ENCODE measurements around the gene NCR2.

NCR2 gene

DNA sequence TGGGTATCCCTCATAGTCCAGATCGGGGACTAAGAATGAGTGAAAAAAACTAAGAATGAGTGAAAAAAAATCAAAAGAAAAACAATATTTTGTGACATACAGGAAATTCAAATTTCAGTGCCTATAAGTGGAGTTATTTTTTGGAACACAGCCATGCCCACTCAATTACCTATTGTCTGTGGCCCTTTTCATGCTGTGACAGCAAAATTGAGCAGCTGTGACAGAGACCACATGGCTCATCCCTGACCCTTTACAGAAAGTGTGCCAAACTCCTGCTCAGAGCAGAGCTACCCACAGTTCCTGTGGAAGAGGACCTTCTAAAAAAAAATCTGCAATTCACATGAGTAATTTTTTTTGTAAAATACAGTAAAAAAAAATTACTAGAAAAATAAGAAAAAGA lies 1.4 kb downstream of the NCR2 start:
- H3K36me3 ChIP-seq (ENCODE audit: insufficient read depth, low read length): no peaks in the 10 kb centered on the region
- H3K4me1 ChIP-seq (ENCODE audit: insufficient read depth, low read length): no peaks in the 10 kb centered on the region
- H3K9me3 ChIP-seq (ENCODE audit: low read length): no peaks in the 10 kb centered on the region
- H3K4me3 ChIP-seq (ENCODE audit: low read length): no peak overlapping the region
- H2AFZ ChIP-seq (ENCODE audit: low read depth, low read length): no peak overlapping the region
- peaks cover 15% of the 10 kb centered on the region for H3K27me3 ChIP-seq (ENCODE audit: insufficient read depth, low read length)

DNA sequence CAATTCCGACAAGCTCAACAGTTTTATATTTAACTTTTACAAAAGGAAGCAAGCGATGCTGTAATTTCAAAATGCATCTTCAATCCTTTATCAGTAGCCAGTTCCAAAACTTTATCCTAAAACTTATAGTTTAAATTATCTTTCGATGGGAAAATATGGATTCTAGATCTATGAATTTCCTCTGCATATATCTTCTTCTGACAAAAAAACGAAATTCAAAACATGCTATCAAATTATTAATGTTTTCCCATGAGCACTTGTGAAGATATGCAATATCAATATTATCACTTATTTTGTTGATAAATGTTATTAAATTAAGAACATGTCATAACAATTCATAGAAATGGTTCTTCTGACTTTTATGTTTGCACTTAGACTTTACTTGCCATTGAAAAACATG lies 2.3 kb downstream of the NCR2 start:
- Histone ChIP-seq H3K9me3 (ENCODE audit: low read length) (no peaks in the 10 kb centered on the region), H3K36me3 (ENCODE audit: insufficient read depth, low read length) (no peaks in the 10 kb centered on the region), H3K4me1 (ENCODE audit: insufficient read depth, low read length) (no peaks in the 10 kb centered on the region), H3K27me3 (ENCODE audit: insufficient read depth, low read length) (peaks cover 10% of the 10 kb centered on the region), H3K4me3 (ENCODE audit: low read length) (no peak overlapping the region), H2AFZ (ENCODE audit: low read depth, low read length) (no peak overlapping the region)

DNA sequence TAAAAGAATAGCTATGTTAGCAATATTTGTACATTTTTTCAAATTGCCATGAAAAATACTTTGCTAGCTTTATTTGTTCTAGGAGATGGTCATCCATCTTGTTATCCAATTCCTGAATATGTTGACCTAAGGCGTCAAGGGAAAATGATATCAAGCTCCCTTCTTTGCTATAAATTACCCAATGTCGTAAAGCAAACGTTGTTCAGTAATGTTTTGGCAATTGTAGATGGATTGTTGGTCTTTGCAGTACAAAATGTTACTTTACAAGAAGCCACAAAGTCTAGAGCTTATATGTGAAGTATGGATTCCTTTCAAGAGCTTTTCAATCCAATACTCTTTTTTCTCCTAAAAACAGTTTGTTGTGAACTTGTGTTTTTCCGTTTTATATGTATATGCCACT lies 3.3 kb downstream of the NCR2 start:
- Histone ChIP-seq H3K36me3 (ENCODE audit: insufficient read depth, low read length) (no peaks in the 10 kb centered on the region), H3K27me3 (ENCODE audit: insufficient read depth, low read length) (peaks cover 8% of the 10 kb centered on the region)

DNA sequence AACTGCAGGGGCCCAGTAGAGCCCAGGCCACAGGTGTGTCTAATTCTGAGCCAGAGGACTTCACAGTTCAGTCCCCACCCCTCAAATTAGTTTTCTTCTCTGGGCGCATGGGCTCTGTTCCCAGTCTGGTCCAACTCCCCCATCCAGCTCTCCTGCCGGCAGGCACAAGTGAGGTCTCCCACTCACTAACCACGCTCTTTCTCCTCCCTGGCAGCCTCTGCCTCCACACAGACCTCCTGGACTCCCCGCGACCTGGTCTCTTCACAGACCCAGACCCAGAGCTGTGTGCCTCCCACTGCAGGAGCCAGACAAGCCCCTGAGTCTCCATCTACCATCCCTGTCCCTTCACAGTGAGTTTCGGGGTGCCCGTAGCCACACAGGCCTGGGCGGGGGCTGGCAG lies 6.2 kb downstream of the NCR2 start:
- H3K9me3 ChIP-seq (ENCODE audit: low read length): no peaks in the 10 kb centered on the region
- H3K36me3 ChIP-seq (ENCODE audit: insufficient read depth, low read length): no peaks in the 10 kb centered on the region
- H3K4me3 ChIP-seq (ENCODE audit: low read length): no peak overlapping the region
- H2AFZ ChIP-seq (ENCODE audit: low read depth, low read length): no peak overlapping the region
- H3K27me3 ChIP-seq (ENCODE audit: insufficient read depth, low read length): peaks cover 5% of the 10 kb centered on the region
- peaks cover 2% of the 10 kb centered on the region for H3K4me1 ChIP-seq (ENCODE audit: insufficient read depth, low read length)

More for the DNA sequence above, 3.3 kb downstream of the NCR2 start:
- no peaks in the 10 kb centered on the region for H3K9me3 ChIP-seq (ENCODE audit: low read length)
- no peaks in the 10 kb centered on the region for H3K4me1 ChIP-seq (ENCODE audit: insufficient read depth, low read length)
- H3K4me3 ChIP-seq (ENCODE audit: low read length): no peak overlapping the region
- no peak overlapping the region for H2AFZ ChIP-seq (ENCODE audit: low read depth, low read length)

DNA sequence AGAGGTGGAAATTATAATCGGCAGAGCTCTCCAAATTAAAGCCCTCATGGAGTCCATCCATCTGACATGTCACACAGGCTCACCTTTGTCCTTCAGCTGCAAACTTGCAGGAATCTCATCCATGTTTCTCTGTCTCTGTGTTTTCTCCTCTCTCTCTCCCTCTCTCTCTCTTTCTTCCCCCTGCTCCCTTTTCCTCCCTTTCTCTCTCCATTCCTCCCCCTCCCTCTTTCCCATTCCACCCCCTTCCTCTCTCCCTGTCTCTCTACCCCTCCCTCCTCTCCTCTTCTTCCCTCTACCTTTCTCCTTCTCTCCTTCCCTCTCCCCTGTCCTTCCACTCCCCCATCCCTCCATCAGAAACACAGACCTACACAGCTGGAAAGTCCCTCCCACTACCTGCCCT lies 6.8 kb downstream of the NCR2 start:
- Histone ChIP-seq H2AFZ (ENCODE audit: low read depth, low read length) (no peak overlapping the region), H3K4me3 (ENCODE audit: low read length) (no peak overlapping the region), H3K27me3 (ENCODE audit: insufficient read depth, low read length) (peaks cover 5% of the 10 kb centered on the region), H3K4me1 (ENCODE audit: insufficient read depth, low read length) (peaks cover 2% of the 10 kb centered on the region), H3K36me3 (ENCODE audit: insufficient read depth, low read length) (no peaks in the 10 kb centered on the region), H3K9me3 (ENCODE audit: low read length) (no peaks in the 10 kb centered on the region)

DNA sequence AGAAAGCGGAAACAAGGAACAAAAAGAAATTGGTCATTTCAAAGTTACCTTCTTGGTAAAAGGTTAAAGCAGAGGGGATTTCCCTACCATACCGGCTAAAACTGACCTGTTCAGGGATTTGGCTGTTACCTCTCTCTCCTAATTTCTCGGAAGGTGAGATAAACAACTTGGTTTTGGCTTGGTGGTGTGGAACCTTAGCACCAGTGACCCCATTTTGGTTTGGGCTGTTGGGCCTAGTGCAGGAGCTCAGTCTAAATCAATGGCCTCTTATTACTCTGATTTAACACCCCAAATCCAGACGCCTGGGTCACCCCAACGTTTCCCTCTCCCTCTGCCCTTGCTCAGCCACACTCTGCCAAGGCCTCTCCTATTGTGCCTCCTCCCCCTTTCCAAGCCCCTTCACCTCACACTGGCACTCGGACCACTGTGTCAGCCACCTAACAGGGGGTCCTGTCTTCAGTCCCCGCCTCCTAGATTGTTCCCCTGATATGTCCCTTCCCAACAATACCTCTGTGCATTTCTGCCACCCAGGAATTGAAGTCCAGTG lies 8.3 kb downstream of the NCR2 start:
- H3K9me3 ChIP-seq (ENCODE audit: low read length): no peaks in the 10 kb centered on the region
- no peak overlapping the region for H3K4me3 ChIP-seq (ENCODE audit: low read length)
- no peak overlapping the region for H2AFZ ChIP-seq (ENCODE audit: low read depth, low read length)
- no peaks in the 10 kb centered on the region for H3K36me3 ChIP-seq (ENCODE audit: insufficient read depth, low read length)
- peaks cover 5% of the 10 kb centered on the region for H3K27me3 ChIP-seq (ENCODE audit: insufficient read depth, low read length)
- H3K4me1 ChIP-seq (ENCODE audit: insufficient read depth, low read length): peaks cover 2% of the 10 kb centered on the region

DNA sequence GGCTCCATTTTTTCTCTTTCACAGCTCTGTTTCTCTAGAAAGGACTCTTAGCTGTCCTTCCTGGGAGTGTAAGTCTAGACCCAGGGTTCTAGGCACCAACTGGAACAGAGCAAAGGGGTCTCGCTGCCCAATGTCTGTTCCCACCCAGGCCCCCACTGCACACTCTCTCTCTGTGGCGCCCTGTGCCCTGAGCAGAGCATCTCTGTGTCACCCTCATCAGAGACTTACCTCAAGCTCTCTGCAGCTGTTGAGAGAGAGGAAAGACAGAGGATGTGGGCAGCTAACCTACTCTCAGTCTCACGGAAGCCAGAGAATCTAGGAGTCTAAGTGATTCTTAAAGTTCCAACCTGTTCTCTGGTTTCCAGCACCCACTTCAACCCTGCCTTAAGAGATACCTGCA lies 9.5 kb downstream of the NCR2 start:
- Histone ChIP-seq H3K4me3 (ENCODE audit: low read length) (no peak overlapping the region), H3K4me1 (ENCODE audit: insufficient read depth, low read length) (peaks cover 2% of the 10 kb centered on the region), H2AFZ (ENCODE audit: low read depth, low read length) (no peak overlapping the region), H3K36me3 (ENCODE audit: insufficient read depth, low read length) (no peaks in the 10 kb centered on the region), H3K27me3 (ENCODE audit: insufficient read depth, low read length) (peaks cover 5% of the 10 kb centered on the region), H3K9me3 (ENCODE audit: low read length) (no peaks in the 10 kb centered on the region)

DNA sequence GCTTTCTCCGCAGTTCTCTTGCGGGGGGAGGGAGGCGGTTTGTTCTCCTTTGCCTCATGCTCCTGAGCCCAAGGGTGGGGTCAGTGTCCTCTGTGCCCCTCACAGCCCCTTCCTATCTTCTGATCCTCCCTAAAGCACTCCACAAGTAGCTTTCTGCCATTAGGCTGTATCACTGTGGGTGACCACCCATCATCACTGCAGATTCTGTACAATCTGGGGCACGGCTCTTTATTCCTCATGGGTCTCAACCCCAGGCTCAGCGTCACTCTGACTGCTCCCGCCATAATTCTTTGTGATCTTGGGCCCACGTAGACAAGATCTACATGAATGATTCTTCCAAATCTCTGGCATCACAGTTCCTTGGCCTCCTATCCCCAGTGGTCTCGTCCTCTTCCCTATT lies 10.5 kb downstream of the NCR2 start:
- Histone ChIP-seq H3K4me1 (ENCODE audit: insufficient read depth, low read length) (peaks cover 2% of the 10 kb centered on the region), H3K36me3 (ENCODE audit: insufficient read depth, low read length) (no peaks in the 10 kb centered on the region), H3K4me3 (ENCODE audit: low read length) (no peak overlapping the region), H3K27me3 (ENCODE audit: insufficient read depth, low read length) (peaks cover 3% of the 10 kb centered on the region), H2AFZ (ENCODE audit: low read depth, low read length) (no peak overlapping the region), H3K9me3 (ENCODE audit: low read length) (no peaks in the 10 kb centered on the region)

DNA sequence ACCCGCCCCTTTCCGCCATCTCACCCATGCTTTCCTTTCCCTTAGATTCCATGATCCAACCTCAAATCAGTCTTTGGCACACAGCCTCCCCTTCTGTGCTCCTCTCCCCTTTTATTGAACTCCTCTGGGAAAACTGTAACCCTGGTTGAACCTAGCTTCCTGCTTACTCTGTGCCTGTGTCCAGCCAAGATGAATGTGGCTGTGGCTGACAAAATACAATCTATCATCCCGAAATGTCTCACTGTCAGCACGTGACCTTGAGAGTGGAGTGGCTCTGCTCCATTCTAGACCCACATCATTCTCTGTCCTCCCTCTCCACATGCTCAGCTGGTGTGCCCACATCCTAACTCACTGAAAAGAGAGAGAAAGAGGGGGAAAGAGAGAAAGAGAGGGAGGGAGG lies 11.0 kb downstream of the NCR2 start:
- peaks cover 2% of the 10 kb centered on the region for H3K4me1 ChIP-seq (ENCODE audit: insufficient read depth, low read length)
- H3K27me3 ChIP-seq (ENCODE audit: insufficient read depth, low read length): no peaks in the 10 kb centered on the region
- H3K4me3 ChIP-seq (ENCODE audit: low read length): no peak overlapping the region
- no peaks in the 10 kb centered on the region for H3K36me3 ChIP-seq (ENCODE audit: insufficient read depth, low read length)
- H2AFZ ChIP-seq (ENCODE audit: low read depth, low read length): no peak overlapping the region
- no peaks in the 10 kb centered on the region for H3K9me3 ChIP-seq (ENCODE audit: low read length)

DNA sequence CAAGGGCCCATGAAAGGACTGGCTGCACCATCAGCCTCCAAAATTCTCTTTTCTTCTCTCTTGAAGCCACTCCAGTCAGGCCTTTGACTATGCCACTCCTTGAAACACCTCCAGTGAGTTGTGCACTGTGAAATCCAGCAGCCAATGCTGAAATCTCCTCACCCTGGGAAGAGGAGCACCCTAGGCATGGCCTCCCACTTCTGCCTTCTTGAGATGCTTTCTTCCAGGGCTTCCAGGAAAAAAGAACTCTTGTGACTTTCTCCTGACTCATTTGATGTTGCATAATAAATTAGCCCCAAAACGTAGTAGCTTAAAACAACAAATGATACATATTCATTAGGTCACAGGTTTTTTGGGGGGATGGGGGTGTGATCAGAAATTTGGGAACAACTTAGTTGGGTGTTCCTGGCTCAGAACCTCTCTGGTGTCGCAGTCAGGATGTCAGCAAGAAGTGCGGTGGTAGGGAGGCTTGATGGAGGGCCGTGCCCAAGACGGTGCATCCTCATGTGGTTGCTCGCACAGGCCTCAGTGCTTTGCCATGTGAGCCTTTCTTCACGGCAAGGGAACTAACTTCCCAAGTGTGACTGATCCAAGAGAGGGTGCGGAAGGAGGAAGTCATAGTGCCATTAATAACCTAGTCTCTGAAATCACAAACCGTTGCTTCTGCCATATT lies 12.1 kb downstream of the NCR2 start:
- Histone ChIP-seq H2AFZ (ENCODE audit: low read depth, low read length) (no peak overlapping the region), H3K4me1 (ENCODE audit: insufficient read depth, low read length) (peaks cover 2% of the 10 kb centered on the region), H3K36me3 (ENCODE audit: insufficient read depth, low read length) (no peaks in the 10 kb centered on the region), H3K4me3 (ENCODE audit: low read length) (no peak overlapping the region), H3K27me3 (ENCODE audit: insufficient read depth, low read length) (no peaks in the 10 kb centered on the region), H3K9me3 (ENCODE audit: low read length) (no peaks in the 10 kb centered on the region)

DNA sequence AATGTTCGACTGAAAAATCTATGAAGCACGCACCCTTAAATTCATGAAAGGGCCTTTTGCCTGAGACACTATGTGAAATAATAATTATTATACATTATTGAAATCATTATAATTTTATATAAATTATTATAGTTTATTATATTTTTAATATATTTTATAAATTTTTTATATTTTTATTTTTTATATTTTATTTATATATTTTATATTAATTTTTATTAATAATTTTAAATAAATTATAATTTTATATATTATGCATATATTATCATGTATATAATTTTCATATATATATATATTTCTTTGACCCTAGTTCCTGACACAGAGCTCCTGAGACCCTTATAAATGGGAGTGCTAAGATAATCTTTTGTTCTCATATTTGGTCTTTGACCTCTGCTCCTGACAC lies 13.5 kb downstream of the NCR2 start:
- no peak overlapping the region for H2AFZ ChIP-seq (ENCODE audit: low read depth, low read length)
- H3K36me3 ChIP-seq (ENCODE audit: insufficient read depth, low read length): no peaks in the 10 kb centered on the region
- H3K9me3 ChIP-seq (ENCODE audit: low read length): no peaks in the 10 kb centered on the region
- H3K4me1 ChIP-seq (ENCODE audit: insufficient read depth, low read length): peaks cover 2% of the 10 kb centered on the region
- no peak overlapping the region for H3K4me3 ChIP-seq (ENCODE audit: low read length)
- H3K27me3 ChIP-seq (ENCODE audit: insufficient read depth, low read length): no peaks in the 10 kb centered on the region

DNA sequence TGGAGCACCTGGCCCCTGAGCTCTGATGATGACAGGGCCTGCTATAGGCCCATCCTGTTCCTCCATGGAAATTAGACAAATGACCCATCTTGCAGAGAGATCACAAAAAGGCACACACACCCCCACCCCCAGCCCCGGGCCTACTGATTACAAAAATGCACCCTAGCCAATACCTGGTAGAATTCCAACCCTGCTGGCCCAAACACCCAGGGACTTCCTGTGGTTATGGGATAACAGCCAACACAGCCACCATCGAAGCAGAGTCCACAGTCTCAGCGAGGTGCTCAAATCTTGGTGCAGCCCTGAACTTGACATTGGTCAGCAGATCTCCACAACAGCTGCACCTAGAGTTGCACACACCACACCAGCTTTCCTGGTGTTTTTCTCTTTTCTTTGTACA lies 17.0 kb downstream of the NCR2 start:
- no peaks in the 10 kb centered on the region for H3K9me3 ChIP-seq (ENCODE audit: low read length)
- peaks cover 3% of the 10 kb centered on the region for H3K27me3 ChIP-seq (ENCODE audit: insufficient read depth, low read length)
- no peaks in the 10 kb centered on the region for H3K4me1 ChIP-seq (ENCODE audit: insufficient read depth, low read length)
- no peaks in the 10 kb centered on the region for H3K36me3 ChIP-seq (ENCODE audit: insufficient read depth, low read length)
- no peak overlapping the region for H3K4me3 ChIP-seq (ENCODE audit: low read length)
- H2AFZ ChIP-seq (ENCODE audit: low read depth, low read length): no peak overlapping the region

DNA sequence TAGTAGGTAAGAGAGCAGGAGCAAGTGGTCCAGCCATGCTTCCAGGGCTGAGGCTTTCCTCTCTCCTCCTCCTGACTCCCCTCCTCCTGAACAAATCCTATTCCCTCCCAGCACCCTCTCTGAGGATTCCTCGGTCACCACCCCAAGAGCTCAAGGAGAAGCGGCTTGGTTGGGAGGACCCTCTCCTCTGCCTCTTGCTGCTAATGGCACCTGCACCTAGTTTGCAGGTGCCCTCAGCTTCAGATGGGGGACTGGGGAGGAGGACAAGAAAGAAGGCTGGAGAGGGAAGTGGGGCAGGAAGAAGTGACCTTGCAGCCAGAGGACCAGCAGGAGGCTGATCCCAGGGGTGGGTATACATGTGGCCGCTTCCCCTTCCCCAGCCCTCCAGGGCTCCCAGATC lies 17.5 kb downstream of the NCR2 start:
- Histone ChIP-seq H2AFZ (ENCODE audit: low read depth, low read length) (no peak overlapping the region), H3K36me3 (ENCODE audit: insufficient read depth, low read length) (no peaks in the 10 kb centered on the region), H3K4me1 (ENCODE audit: insufficient read depth, low read length) (no peaks in the 10 kb centered on the region), H3K9me3 (ENCODE audit: low read length) (no peaks in the 10 kb centered on the region), H3K27me3 (ENCODE audit: insufficient read depth, low read length) (peaks cover 3% of the 10 kb centered on the region), H3K4me3 (ENCODE audit: low read length) (no peak overlapping the region)

DNA sequence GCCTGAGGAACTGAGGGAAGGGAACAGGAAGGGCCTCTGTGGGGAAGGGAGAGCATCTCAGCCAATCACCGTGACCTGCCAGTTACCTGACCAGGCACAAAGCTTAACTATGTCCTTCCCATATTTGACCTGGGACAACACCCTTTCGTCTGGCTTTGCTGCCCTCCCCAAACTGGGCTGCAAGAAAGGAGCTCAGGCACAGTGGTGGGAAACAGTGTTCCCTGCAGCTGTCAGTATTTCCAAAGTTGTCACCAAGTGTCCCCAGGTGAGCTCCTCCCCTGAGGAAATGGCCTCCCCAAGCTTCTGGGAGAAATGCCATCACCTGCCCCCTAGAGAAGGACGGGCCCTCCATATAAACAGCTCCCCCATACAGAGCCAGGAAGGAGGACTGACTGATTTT lies 17.9 kb downstream of the NCR2 start:
- H3K4me1 ChIP-seq (ENCODE audit: insufficient read depth, low read length): no peaks in the 10 kb centered on the region
- H3K9me3 ChIP-seq (ENCODE audit: low read length): no peaks in the 10 kb centered on the region
- H3K36me3 ChIP-seq (ENCODE audit: insufficient read depth, low read length): no peaks in the 10 kb centered on the region
- H3K4me3 ChIP-seq (ENCODE audit: low read length): no peak overlapping the region
- H2AFZ ChIP-seq (ENCODE audit: low read depth, low read length): no peak overlapping the region
- peaks cover 3% of the 10 kb centered on the region for H3K27me3 ChIP-seq (ENCODE audit: insufficient read depth, low read length)
